A549 (cell line): Measurements from ENCODE around the gene STAP1.

ENCODE experiments used
- ATOH8 ChIP-seq: fragments of 250-450 bp; sonication (Bioruptor Pico); IDR thresholded peaks from 2 replicates; pipeline ENCODE4 v1.5.0; 2020; ENCODE audit warnings: low read depth, mild to moderate bottlenecking, moderate library complexity
- CBX8 ChIP-seq: fragments of 200-600 bp; sonication (generic); IDR thresholded peaks from 2 replicates; pipeline ENCODE4 v1.6.1; 2016
- CTCF ChIP-seq: fragments of >200 bp; sonication (Bioruptor Twin); formaldehyde crosslinking; IDR thresholded peaks from 3 replicates; pipeline ENCODE4 v1.5.1; 2016
- ESRRA ChIP-seq: fragments of 150-350 bp; IDR thresholded peaks from 2 replicates; pipeline ENCODE4 v1.6.1; 2014; ENCODE audit warnings: mild to moderate bottlenecking, low read length, borderline replicate concordance
- HDAC2 ChIP-seq: fragments of 200-600 bp; sonication (generic); IDR thresholded peaks from 2 replicates; pipeline ENCODE4 v1.6.1; 2016
- HOXA7 ChIP-seq: fragments of 250-450 bp; sonication (Bioruptor Pico); IDR thresholded peaks from 2 replicates; pipeline ENCODE4 v1.5.0; 2020; ENCODE audit warnings: mild to moderate bottlenecking, moderate library complexity
- MAFK ChIP-seq: fragments of 450-650 bp; IDR thresholded peaks from 2 replicates; pipeline ENCODE4 v1.6.1; 2014; ENCODE audit not compliant: partially characterized antibody
- MYC ChIP-seq: IDR thresholded peaks from 2 replicates; pipeline ENCODE4 v1.6.1; 2012; ENCODE audit warnings: mild to moderate bottlenecking, inconsistent platforms, low read length, improper control_type of control experiment, borderline replicate concordance
- NFE2L2 ChIP-seq: fragments of 150-350 bp; conservative IDR thresholded peaks from 2 replicates; pipeline ENCODE4 v1.6.1; 2014; ENCODE audit warnings: low read length
- POLR2A ChIP-seq: IDR thresholded peaks from 2 replicates; pipeline ENCODE4 v1.6.1; 2012; ENCODE audit warnings: mild to moderate bottlenecking, low read length
- POLR2AphosphoS2 ChIP-seq: conservative IDR thresholded peaks from 2 replicates; pipeline ENCODE4 v1.6.1; 2012; ENCODE audit warnings: low read length, improper control_type of control experiment, inconsistent platforms
- RAD21 ChIP-seq, 2 experiments: fragments of >200 bp in 1 of 2; sonication (Bioruptor Twin) in 1 of 2; formaldehyde crosslinking in 1 of 2; IDR thresholded peaks in 1 of 2; conservative IDR thresholded peaks in 1 of 2; 2 replicates in 1 of 2; 3 replicates in 1 of 2; pipeline ENCODE4 v1.6.1; 2012 to 2018; ENCODE audit warnings: inconsistent platforms in 1 of 2
- REST ChIP-seq: fragments of 200-600 bp; sonication (generic); IDR thresholded peaks from 2 replicates; pipeline ENCODE4 v1.6.1; 2016; ENCODE audit warnings: antibody characterized with exemption, mild to moderate bottlenecking, moderate library complexity

- TF ChIP-seq POLR2AphosphoS2 (no peak), ESRRA (no peak), HDAC2 (no peak), MYC (no peak), CBX8 (no peak), CTCF (no peak), ATOH8 (CRISPR knock-in tag) (no peak), NFE2L2 (no peak), RAD21 (conservative IDR thresholded peaks at IDR 0.05 in 1 of 2, IDR thresholded peaks at IDR 0.05 in 1 of 2) (no peak), POLR2A (no peak), REST (no peak), MAFK (no peak), HOXA7 (CRISPR knock-in tag) (no peak)
Observed at GRCh38 chr4:67555447-67555846, 3.1 kb upstream of the STAP1 start.
